A549 (cell line): ENCODE measurements around the gene GDF10. TPM values are rescaled to one million over a fixed set of nuclear protein-coding genes. Genes with fewer than 3 reads are reported as not detected.

Experiments used
- ATAC-seq, 2 experiments: fragments of 200-7000 bp in 1 of 2; fragments of >200 bp in 1 of 2; cut with Nextera tagmentation in 1 of 2; cut with Tn5 transposase in 1 of 2; 3 replicates each; pipeline versions ENCODE4 v1.8.0 to v1.9.1; 2018 to 2020; ENCODE audit warnings: mild to moderate bottlenecking in 1 of 2, moderate library complexity in 1 of 2
- CTCF ChIA-PET: fragments of 300-600 bp; sonication (Branson Sonifier 250); formaldehyde crosslinking; extraction: SDS; loops from one replicate; lab custom pipeline; 2021; ENCODE audit warnings: antibody characterized with exemption, inconsistent platforms; lab: Yijun Ruan, JAX
- POLR2A ChIA-PET: fragments of 350-600 bp; formaldehyde crosslinking; extraction: SDS; loops from one replicate; lab custom pipeline; 2021; ENCODE audit warnings: antibody characterized with exemption, inconsistent platforms; lab: Yijun Ruan, JAX
- DNase-seq, 2 experiments: peaks; one replicate each; pipeline versions ENCODE4 v3.0.0 to v3.0.0-alpha.2; 2011 to 2016; ENCODE audit warnings: low read depth in 1 of 2, low spot score in 1 of 2
- FAIRE-seq: peaks from 2 replicates; lab custom pipeline; 2011; peaks lifted over from hg19 to GRCh38; lab: Jason Lieb, UNC
- H3K27ac ChIP-seq, 2 experiments: fragments of >200 bp; sonication (Bioruptor Twin); formaldehyde crosslinking; 3 replicates each; pipeline ENCODE4 v1.5.1; 2016 to 2017
- H3K4me1 ChIP-seq: fragments of >200 bp; sonication (Bioruptor Twin); formaldehyde crosslinking; 3 replicates; pipeline ENCODE4 v1.6.1; 2016
- H3K4me2 ChIP-seq: fragments of >200 bp; sonication (Bioruptor Twin); formaldehyde crosslinking; 3 replicates; pipeline ENCODE4 v1.6.1; 2016
- H3K4me3 ChIP-seq: fragments of >200 bp; sonication (Bioruptor Twin); formaldehyde crosslinking; 3 replicates; pipeline ENCODE4 v1.5.1; 2016
- H3K9me3 ChIP-seq: fragments of >200 bp; sonication (Bioruptor Twin); formaldehyde crosslinking; 3 replicates; pipeline ENCODE4 v1.6.1; 2016
- CBX8 ChIP-seq: fragments of 200-600 bp; sonication (generic); IDR thresholded peaks from 2 replicates; pipeline ENCODE4 v1.6.1; 2016
- CHD2 ChIP-seq: fragments of 150-350 bp; IDR thresholded peaks from 2 replicates; pipeline ENCODE4 v1.6.1; 2014; ENCODE audit warnings: low read length; ENCODE audit not compliant: partially characterized antibody
- EHMT2 ChIP-seq: fragments of 200-600 bp; sonication (generic); IDR thresholded peaks from 2 replicates; pipeline ENCODE4 v1.6.1; 2016; ENCODE audit warnings: antibody characterized with exemption, low read depth, mild to moderate bottlenecking, moderate library complexity
- EP300 ChIP-seq, 2 experiments: fragments of >200 bp; sonication (Bioruptor Twin); formaldehyde crosslinking; IDR thresholded peaks; 2 replicates in 1 of 2; 3 replicates in 1 of 2; pipeline ENCODE4 v1.6.1; 2016 to 2017
- FOSB ChIP-seq: fragments of 250-450 bp; sonication (Bioruptor Pico); IDR thresholded peaks from 2 replicates; pipeline ENCODE4 v1.5.0; 2020; ENCODE audit warnings: mild to moderate bottlenecking, moderate library complexity
- FOSL2 ChIP-seq, 2 experiments: fragments of 450-650 bp in 1 of 2; fragments of >200 bp in 1 of 2; sonication (Bioruptor Twin) in 1 of 2; formaldehyde crosslinking; IDR thresholded peaks; 2 replicates each; pipeline versions ENCODE4 v1.5.0 to v1.6.1; 2016 to 2020; ENCODE audit warnings: mild to moderate bottlenecking in 1 of 2, moderate library complexity in 1 of 2
- HOXA7 ChIP-seq: fragments of 250-450 bp; sonication (Bioruptor Pico); IDR thresholded peaks from 2 replicates; pipeline ENCODE4 v1.5.0; 2020; ENCODE audit warnings: mild to moderate bottlenecking, moderate library complexity
- HOXB13 ChIP-seq: fragments of 250-450 bp; sonication (Bioruptor Pico); IDR thresholded peaks from 2 replicates; pipeline ENCODE4 v1.5.0; 2020; ENCODE audit warnings: low read depth, mild to moderate bottlenecking, moderate library complexity
- JUNB ChIP-seq: fragments of >200 bp; sonication (Bioruptor Twin); formaldehyde crosslinking; IDR thresholded peaks from 2 replicates; pipeline ENCODE4 v1.6.1; 2016
- KDM1A ChIP-seq: fragments of 200-600 bp; sonication (generic); IDR thresholded peaks from 2 replicates; pipeline ENCODE4 v1.6.1; 2016; ENCODE audit warnings: low read depth, mild to moderate bottlenecking
- MAZ ChIP-seq: fragments of 150-350 bp; IDR thresholded peaks from 2 replicates; pipeline ENCODE4 v1.6.1; 2014; ENCODE audit warnings: antibody characterized with exemption, low read depth, low read length, borderline replicate concordance
- NFE2L2 ChIP-seq: fragments of 150-350 bp; conservative IDR thresholded peaks from 2 replicates; pipeline ENCODE4 v1.6.1; 2014; ENCODE audit warnings: low read length
- NPAS2 ChIP-seq: fragments of 250-450 bp; sonication (Bioruptor Pico); IDR thresholded peaks from 2 replicates; pipeline ENCODE4 v1.8.0; 2022; ENCODE audit warnings: mild to moderate bottlenecking, moderate library complexity, borderline replicate concordance
- NR3C1 ChIP-seq: fragments of >200 bp; sonication (Bioruptor Twin); formaldehyde crosslinking; IDR thresholded peaks from 3 replicates; pipeline ENCODE4 v1.6.1; 2017
- PHF8 ChIP-seq: fragments of 200-600 bp; sonication (generic); IDR thresholded peaks from 2 replicates; pipeline ENCODE4 v1.6.1; 2016; ENCODE audit warnings: low read depth, mild to moderate bottlenecking, antibody characterized with exemption, moderate library complexity, borderline replicate concordance
- RARB ChIP-seq: fragments of 250-450 bp; sonication (Bioruptor Pico); IDR thresholded peaks from 2 replicates; pipeline ENCODE4 v1.8.0; 2021; ENCODE audit warnings: mild to moderate bottlenecking, moderate library complexity
- RCOR1 ChIP-seq: fragments of 150-350 bp; IDR thresholded peaks from 2 replicates; pipeline ENCODE4 v1.6.1; 2014; ENCODE audit warnings: antibody characterized with exemption, low read length, low read depth
- SREBF2 ChIP-seq: fragments of 450-650 bp; IDR thresholded peaks from 2 replicates; pipeline ENCODE4 v1.6.1; 2014; ENCODE audit warnings: mild to moderate bottlenecking, moderate library complexity
- USF2 ChIP-seq: fragments of 450-650 bp; IDR thresholded peaks from 2 replicates; pipeline ENCODE4 v1.6.1; 2014; ENCODE audit warnings: antibody characterized with exemption
- ZC3H11A ChIP-seq: fragments of 450-650 bp; IDR thresholded peaks from 2 replicates; pipeline ENCODE4 v1.6.1; 2014; ENCODE audit warnings: antibody characterized with exemption, mild to moderate bottlenecking
- ZFP36 ChIP-seq: fragments of 450-650 bp; IDR thresholded peaks from 2 replicates; pipeline ENCODE4 v1.6.1; 2014; ENCODE audit warnings: borderline replicate concordance; ENCODE audit not compliant: partially characterized antibody
- ZNF302 ChIP-seq: fragments of 250-450 bp; sonication (Bioruptor Pico); IDR thresholded peaks from 2 replicates; pipeline ENCODE4 v1.9.0; 2021; ENCODE audit warnings: inconsistent platforms, mild to moderate bottlenecking, moderate library complexity
- WGBS: methylation state at CpG from one replicate; pipeline ENCODE4 v1.1.6; 2017; ENCODE audit errors: missing lambda C conversion rate; 5-methylcytosine and 5-hydroxymethylcytosine counted together
- polyA plus RNA-seq, 4 experiments: library from polyadenylated mRNA; depleted of rRNA in 3 of 4; stranded (reverse); fragments of >200 nt; fragmentation: RNase III in 1 of 4; extraction: RNeasy Plus Mini Kit Qiagen cat#74134 plus additional on column Dnase treatment in 1 of 4; gene quantifications; 2 replicates in 3 of 4; 3 replicates in 1 of 4; pipeline ENCODE4 v1.2.3, GENCODE V29; 2011 to 2017
- TF ChIP-seq, protein P1 (sequence below): fragments of 150-350 bp; IDR thresholded peaks from 2 replicates; pipeline ENCODE4 v1.6.1; 2014; ENCODE audit warnings: low read depth, mild to moderate bottlenecking, low read length
- TF ChIP-seq, protein P2 (sequence below): fragments of 200-600 bp; sonication (generic); IDR thresholded peaks from 2 replicates; pipeline ENCODE4 v1.6.1; 2016; ENCODE audit warnings: antibody characterized with exemption, mild to moderate bottlenecking, moderate library complexity

The GDF10 gene
- polyA plus RNA-seq, 2 of the 4 experiments (the other 2 are of a cell fraction) = 0.10 TPM; not detected in 1

DNA sequence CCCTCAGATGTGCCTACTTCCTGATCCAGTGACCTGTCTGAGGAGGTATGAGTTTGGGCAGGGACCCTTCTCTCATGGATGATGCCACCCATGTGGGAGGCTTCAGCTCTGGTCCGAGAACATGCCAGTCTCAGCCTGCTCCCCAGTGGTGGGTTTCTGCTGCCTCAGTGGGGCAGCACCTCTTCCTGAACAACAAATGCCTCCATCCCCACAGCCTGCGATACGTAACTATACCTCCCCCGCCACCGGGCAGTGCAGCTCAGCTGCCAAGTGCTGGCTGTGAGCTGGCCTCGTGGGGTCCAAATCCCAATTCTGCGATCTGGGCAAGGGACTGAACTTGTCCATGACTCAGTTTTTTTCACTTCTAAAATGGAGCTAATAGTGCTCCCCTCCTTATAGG, 3.1 kb downstream of the GDF10 start:
- H3K4me3 ChIP-seq = no peak overlapping the region
- no peak for ATAC-seq
- TF ChIP-seq HOXB13 (no peak), CHD2 (no peak), FOSB (no peak), MAZ (no peak), ZFP36 (no peak), HOXA7 (CRISPR knock-in tag) (no peak), JUNB (no peak), RARB (no peak), EP300 (IDR thresholded peaks at IDR 0.05) (no peak), USF2 (no peak), KDM1A (no peak)
- TF ChIP-seq, protein P1, sequence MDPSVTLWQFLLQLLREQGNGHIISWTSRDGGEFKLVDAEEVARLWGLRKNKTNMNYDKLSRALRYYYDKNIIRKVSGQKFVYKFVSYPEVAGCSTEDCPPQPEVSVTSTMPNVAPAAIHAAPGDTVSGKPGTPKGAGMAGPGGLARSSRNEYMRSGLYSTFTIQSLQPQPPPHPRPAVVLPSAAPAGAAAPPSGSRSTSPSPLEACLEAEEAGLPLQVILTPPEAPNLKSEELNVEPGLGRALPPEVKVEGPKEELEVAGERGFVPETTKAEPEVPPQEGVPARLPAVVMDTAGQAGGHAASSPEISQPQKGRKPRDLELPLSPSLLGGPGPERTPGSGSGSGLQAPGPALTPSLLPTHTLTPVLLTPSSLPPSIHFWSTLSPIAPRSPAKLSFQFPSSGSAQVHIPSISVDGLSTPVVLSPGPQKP = no peak
- TF ChIP-seq, all 56 proteins: peak for 0
- POLR2A ChIA-PET = no interaction called here
- Histone ChIP-seq H3K9me3 (no peaks in the 10 kb centered on the region), H3K4me2 (no peak overlapping the region), H3K4me1 (no peaks in the 10 kb centered on the region), H3K27ac (no peak overlapping the region)
- DNase-seq (no peak), FAIRE-seq (no peak)
- CTCF ChIA-PET = interaction anchor here (3.4 to 3.5 kb wide), 3 partner anchors 9 to 278 kb away, joined by 13 to 26 read pairs (median 20); no protein-coding TSS in a partner anchor
- WGBS = 54% methylated on average over 7 of the region's 7 CpGs

GRCh38 chr10:47303866-47304265, 3.9 kb downstream of the GDF10 start:
- no peaks in the 10 kb centered on the region for H3K9me3 ChIP-seq
- DNase-seq (no peak), FAIRE-seq (no peak), ATAC-seq (no peak)
- H3K27ac ChIP-seq = no peak overlapping the region
- no peak overlapping the region for H3K4me3 ChIP-seq
- no peaks in the 10 kb centered on the region for H3K4me1 ChIP-seq
- H3K4me2 ChIP-seq = no peak overlapping the region
- 49% methylated on average over 6 of the region's 6 CpGs for WGBS
- TF ChIP-seq EHMT2 = no peak
- no peak for TF ChIP-seq CHD2
- no peak for TF ChIP-seq PHF8
- no peak for TF ChIP-seq SREBF2
- TF ChIP-seq ZNF302 (CRISPR knock-in tag) = no peak
- TF ChIP-seq HOXB13 = no peak
- no peak for TF ChIP-seq ZC3H11A
- TF ChIP-seq RCOR1 = no peak
- TF ChIP-seq, protein P2, sequence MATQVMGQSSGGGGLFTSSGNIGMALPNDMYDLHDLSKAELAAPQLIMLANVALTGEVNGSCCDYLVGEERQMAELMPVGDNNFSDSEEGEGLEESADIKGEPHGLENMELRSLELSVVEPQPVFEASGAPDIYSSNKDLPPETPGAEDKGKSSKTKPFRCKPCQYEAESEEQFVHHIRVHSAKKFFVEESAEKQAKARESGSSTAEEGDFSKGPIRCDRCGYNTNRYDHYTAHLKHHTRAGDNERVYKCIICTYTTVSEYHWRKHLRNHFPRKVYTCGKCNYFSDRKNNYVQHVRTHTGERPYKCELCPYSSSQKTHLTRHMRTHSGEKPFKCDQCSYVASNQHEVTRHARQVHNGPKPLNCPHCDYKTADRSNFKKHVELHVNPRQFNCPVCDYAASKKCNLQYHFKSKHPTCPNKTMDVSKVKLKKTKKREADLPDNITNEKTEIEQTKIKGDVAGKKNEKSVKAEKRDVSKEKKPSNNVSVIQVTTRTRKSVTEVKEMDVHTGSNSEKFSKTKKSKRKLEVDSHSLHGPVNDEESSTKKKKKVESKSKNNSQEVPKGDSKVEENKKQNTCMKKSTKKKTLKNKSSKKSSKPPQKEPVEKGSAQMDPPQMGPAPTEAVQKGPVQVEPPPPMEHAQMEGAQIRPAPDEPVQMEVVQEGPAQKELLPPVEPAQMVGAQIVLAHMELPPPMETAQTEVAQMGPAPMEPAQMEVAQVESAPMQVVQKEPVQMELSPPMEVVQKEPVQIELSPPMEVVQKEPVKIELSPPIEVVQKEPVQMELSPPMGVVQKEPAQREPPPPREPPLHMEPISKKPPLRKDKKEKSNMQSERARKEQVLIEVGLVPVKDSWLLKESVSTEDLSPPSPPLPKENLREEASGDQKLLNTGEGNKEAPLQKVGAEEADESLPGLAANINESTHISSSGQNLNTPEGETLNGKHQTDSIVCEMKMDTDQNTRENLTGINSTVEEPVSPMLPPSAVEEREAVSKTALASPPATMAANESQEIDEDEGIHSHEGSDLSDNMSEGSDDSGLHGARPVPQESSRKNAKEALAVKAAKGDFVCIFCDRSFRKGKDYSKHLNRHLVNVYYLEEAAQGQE = no peak
- no peak for TF ChIP-seq CBX8
- no peak for TF ChIP-seq FOSL2 (IDR thresholded peaks at IDR 0.05)
- no peak for TF ChIP-seq FOSL2 (CRISPR knock-in tag; IDR thresholded peaks at IDR 0.05)
- no peak for TF ChIP-seq NPAS2 (CRISPR knock-in tag)
- no peak for TF ChIP-seq NR3C1
- TF ChIP-seq HOXA7 (CRISPR knock-in tag) = no peak
- no peak for TF ChIP-seq NFE2L2
- TF ChIP-seq, all 56 proteins: peak for 0
- ChIA-PET CTCF (interaction anchor here (3.4 to 3.5 kb wide), 2 partner anchors 8 to 279 kb away, joined by 20 to 26 read pairs; no protein-coding TSS in a partner anchor), POLR2A (no interaction called here)
